ENCODE results near the gene TXNDC11. TPM values are rescaled to one million over a fixed set of nuclear protein-coding genes. Genes with fewer than 3 reads are reported as not detected.

Gene TXNDC11
- polyA plus RNA-seq, 4 donors = 47.6 to 73.4 (median 49.7) TPM

GRCh38 chr16:11686713-11687380, 55.8 kb downstream of the TXNDC11 start:
- no peaks in the 10 kb centered on the region for H3K9me3 ChIP-seq (ENCODE audit: control insufficient read depth in 2 of 2, insufficient read depth in 1 of 2, low read depth in 1 of 2, low read length in 1 of 2)
- no peak for FAIRE-seq
- no peak overlapping the region for H3K4me3 ChIP-seq (ENCODE audit: low read depth in 1 of 3, low read length in 3 of 3)
- no peak overlapping the region for H3K27ac ChIP-seq (ENCODE audit: low read depth in 1 of 3, low read length in 2 of 3)
- H3K27me3 ChIP-seq (ENCODE audit: control insufficient read depth in 3 of 3, insufficient read depth in 3 of 3, low read length in 3 of 3) = no peaks in the 10 kb centered on the region
- WGBS, 3 donors = 67 to 92% (median 75%) methylated on average over 6 of the region's 6 CpGs
- peaks cover 1 to 8% (median 3%) of the 10 kb centered on the region in 3 donors for H3K4me1 ChIP-seq (ENCODE audit: control insufficient read depth in 3 of 3, insufficient read depth in 2 of 3, low read depth in 1 of 3, low read length in 2 of 3)
- H3K36me3 ChIP-seq (ENCODE audit: control insufficient read depth in 3 of 3, insufficient read depth in 2 of 3, low read depth in 1 of 3, low read length in 3 of 3) = peaks cover 14 to 40% (median 22%) of the 10 kb centered on the region in 3 donors
- no peak for DNase-seq

GRCh38 chr16:11685844-11686618, 56.6 kb downstream of the TXNDC11 start:
- Histone ChIP-seq H3K27ac (ENCODE audit: low read depth in 1 of 3, low read length in 2 of 3) (no peak overlapping the region), H3K27me3 (ENCODE audit: control insufficient read depth in 3 of 3, insufficient read depth in 3 of 3, low read length in 3 of 3) (no peaks in the 10 kb centered on the region), H3K4me3 (ENCODE audit: low read depth in 1 of 3, low read length in 3 of 3) (no peak overlapping the region), H3K9me3 (ENCODE audit: control insufficient read depth in 2 of 2, insufficient read depth in 1 of 2, low read depth in 1 of 2, low read length in 1 of 2) (no peaks in the 10 kb centered on the region), H3K4me1 (ENCODE audit: control insufficient read depth in 3 of 3, insufficient read depth in 2 of 3, low read depth in 1 of 3, low read length in 2 of 3) (peaks cover 1 to 13% (median 5%) of the 10 kb centered on the region in 3 donors), H3K36me3 (ENCODE audit: control insufficient read depth in 3 of 3, insufficient read depth in 2 of 3, low read depth in 1 of 3, low read length in 3 of 3) (peaks cover 11 to 37% (median 18%) of the 10 kb centered on the region in 3 donors)
- DNase-seq = no peak
- no peak for FAIRE-seq
- WGBS, 3 donors = 82 to 91% (median 91%) methylated on average over 9 of the region's 9 CpGs

- Histone ChIP-seq H3K27ac (ENCODE audit: low read depth in 1 of 3, low read length in 2 of 3) (no peak overlapping the region), H3K36me3 (ENCODE audit: control insufficient read depth in 3 of 3, insufficient read depth in 2 of 3, low read depth in 1 of 3, low read length in 3 of 3) (peaks cover 8 to 44% (median 17%) of the 10 kb centered on the region in 3 donors), H3K4me3 (ENCODE audit: low read depth in 1 of 3, low read length in 3 of 3) (no peak overlapping the region), H3K9me3 (ENCODE audit: control insufficient read depth in 2 of 2, insufficient read depth in 1 of 2, low read depth in 1 of 2, low read length in 1 of 2) (no peaks in the 10 kb centered on the region), H3K27me3 (ENCODE audit: control insufficient read depth in 3 of 3, insufficient read depth in 3 of 3, low read length in 3 of 3) (no peaks in the 10 kb centered on the region), H3K4me1 (ENCODE audit: control insufficient read depth in 3 of 3, insufficient read depth in 2 of 3, low read depth in 1 of 3, low read length in 2 of 3) (peaks cover 1 to 13% (median 5%) of the 10 kb centered on the region in 3 donors)
- WGBS, 3 donors = 94 to 97% (median 95%) methylated on average over 12 of the region's 12 CpGs
- FAIRE-seq (no peak), DNase-seq (no peak)
These were observed 58.2 kb downstream of the TXNDC11 start for GRCh38 chr16:11684231-11685025.

GRCh38 chr16:11683145-11683544, 59.5 kb downstream of the TXNDC11 start:
- Histone ChIP-seq H3K27me3 (ENCODE audit: control insufficient read depth in 3 of 3, insufficient read depth in 3 of 3, low read length in 3 of 3) (no peaks in the 10 kb centered on the region), H3K36me3 (ENCODE audit: control insufficient read depth in 3 of 3, insufficient read depth in 2 of 3, low read depth in 1 of 3, low read length in 3 of 3) (peaks cover 12 to 56% (median 21%) of the 10 kb centered on the region in 3 donors), H3K9me3 (ENCODE audit: control insufficient read depth in 2 of 2, insufficient read depth in 1 of 2, low read depth in 1 of 2, low read length in 1 of 2) (no peaks in the 10 kb centered on the region), H3K27ac (ENCODE audit: low read depth in 1 of 3, low read length in 2 of 3) (peak overlapping the region in 2 of 3 donors; percentile 24 to 42), H3K4me1 (ENCODE audit: control insufficient read depth in 3 of 3, insufficient read depth in 2 of 3, low read depth in 1 of 3, low read length in 2 of 3) (peaks cover 1 to 13% (median 9%) of the 10 kb centered on the region in 3 donors), H3K4me3 (ENCODE audit: low read depth in 1 of 3, low read length in 3 of 3) (no peak overlapping the region)
- FAIRE-seq = no peak
- no peak for DNase-seq
- 77 to 81% (median 79%) methylated on average over 11 of the region's 11 CpGs for WGBS, 3 donors

GRCh38 chr16:11682655-11683096, 60.0 kb downstream of the TXNDC11 start:
- DNase-seq (no peak), FAIRE-seq (no peak)
- Histone ChIP-seq H3K27ac (ENCODE audit: low read depth in 1 of 3, low read length in 2 of 3) (peak overlapping the region; percentile 1 to 42 (median 24)), H3K36me3 (ENCODE audit: control insufficient read depth in 3 of 3, insufficient read depth in 2 of 3, low read depth in 1 of 3, low read length in 3 of 3) (peaks cover 16 to 59% (median 17%) of the 10 kb centered on the region in 3 donors), H3K9me3 (ENCODE audit: control insufficient read depth in 2 of 2, insufficient read depth in 1 of 2, low read depth in 1 of 2, low read length in 1 of 2) (no peaks in the 10 kb centered on the region), H3K4me3 (ENCODE audit: low read depth in 1 of 3, low read length in 3 of 3) (no peak overlapping the region), H3K4me1 (ENCODE audit: control insufficient read depth in 3 of 3, insufficient read depth in 2 of 3, low read depth in 1 of 3, low read length in 2 of 3) (peaks cover 4 to 13% (median 11%) of the 10 kb centered on the region in 3 donors), H3K27me3 (ENCODE audit: control insufficient read depth in 3 of 3, insufficient read depth in 3 of 3, low read length in 3 of 3) (no peaks in the 10 kb centered on the region)
- WGBS, 3 donors = 31 to 43% (median 35%) methylated on average over 5 of the region's 5 CpGs

DNA sequence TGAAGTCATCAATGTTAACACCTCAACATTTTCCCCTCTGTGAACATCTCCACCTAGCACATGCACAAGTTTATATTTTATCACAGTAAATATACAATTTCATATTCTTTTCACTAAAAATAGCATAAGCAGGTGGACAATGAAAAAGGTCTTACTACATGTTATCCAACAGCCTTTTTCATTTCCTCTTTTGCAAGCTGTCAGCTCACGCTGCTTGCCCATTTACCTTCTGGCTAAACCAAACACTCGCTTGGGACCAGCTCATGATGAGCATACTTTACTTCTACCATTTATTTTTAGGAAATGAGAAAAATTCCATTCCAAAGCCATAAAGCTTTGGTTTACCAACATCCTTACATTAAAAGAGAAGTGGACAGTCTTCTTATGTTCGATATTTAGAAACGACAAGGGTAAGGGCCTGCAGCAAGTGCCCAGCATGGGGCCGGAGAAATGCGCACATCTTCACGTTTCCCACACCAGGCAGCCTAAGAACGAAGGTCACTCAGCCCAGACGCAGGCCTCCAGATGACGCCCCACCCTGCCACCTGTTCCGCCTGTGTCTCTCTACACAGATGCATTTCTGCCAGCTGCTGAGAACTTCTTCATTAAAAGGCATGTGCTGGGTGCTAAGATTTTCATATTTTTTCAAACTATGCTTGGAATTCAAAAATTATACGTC, 60.5 kb downstream of the TXNDC11 start:
- DNase-seq (peak; percentile 63 to 80), FAIRE-seq (no peak)
- peak overlapping the region; percentile 1 to 42 (median 24) for H3K27ac ChIP-seq (ENCODE audit: low read depth in 1 of 3, low read length in 2 of 3)
- H3K4me3 ChIP-seq (ENCODE audit: low read depth in 1 of 3, low read length in 3 of 3) = no peak overlapping the region
- peaks cover 14 to 59% (median 20%) of the 10 kb centered on the region in 3 donors for H3K36me3 ChIP-seq (ENCODE audit: control insufficient read depth in 3 of 3, insufficient read depth in 2 of 3, low read depth in 1 of 3, low read length in 3 of 3)
- 20 to 58% (median 34%) methylated on average over 12 of the region's 12 CpGs for WGBS, 3 donors
- no peaks in the 10 kb centered on the region for H3K27me3 ChIP-seq (ENCODE audit: control insufficient read depth in 3 of 3, insufficient read depth in 3 of 3, low read length in 3 of 3)
- H3K9me3 ChIP-seq (ENCODE audit: control insufficient read depth in 2 of 2, insufficient read depth in 1 of 2, low read depth in 1 of 2, low read length in 1 of 2) = no peaks in the 10 kb centered on the region
- H3K4me1 ChIP-seq (ENCODE audit: control insufficient read depth in 3 of 3, insufficient read depth in 2 of 3, low read depth in 1 of 3, low read length in 2 of 3) = peaks cover 4 to 13% (median 11%) of the 10 kb centered on the region in 3 donors

DNA sequence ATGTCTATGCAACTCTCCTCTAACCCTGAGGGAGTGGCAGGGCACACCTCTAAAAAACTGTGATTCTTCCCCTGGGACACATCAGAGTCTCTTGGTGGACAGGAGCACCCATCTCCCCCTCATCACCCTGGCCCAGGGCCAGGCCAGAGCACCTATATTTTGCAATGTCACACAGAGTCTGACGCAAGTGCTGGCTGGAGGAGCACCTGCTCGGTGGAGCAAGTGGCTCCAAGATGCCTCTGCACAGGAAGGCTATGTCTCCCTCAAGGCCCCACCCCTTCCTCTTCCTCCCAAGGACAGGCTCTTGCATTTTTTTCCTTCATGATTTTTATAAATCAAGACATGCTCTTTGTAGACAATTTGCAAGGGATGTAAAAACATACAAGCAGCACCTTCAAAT, 61.1 kb downstream of the TXNDC11 start:
- Histone ChIP-seq H3K27ac (ENCODE audit: low read depth in 1 of 3, low read length in 2 of 3) (peak overlapping the region in 1 of 3 donors; percentile 29), H3K9me3 (ENCODE audit: control insufficient read depth in 2 of 2, insufficient read depth in 1 of 2, low read depth in 1 of 2, low read length in 1 of 2) (no peaks in the 10 kb centered on the region), H3K4me1 (ENCODE audit: control insufficient read depth in 3 of 3, insufficient read depth in 2 of 3, low read depth in 1 of 3, low read length in 2 of 3) (peaks cover 4 to 13% (median 11%) of the 10 kb centered on the region in 3 donors), H3K36me3 (ENCODE audit: control insufficient read depth in 3 of 3, insufficient read depth in 2 of 3, low read depth in 1 of 3, low read length in 3 of 3) (peaks cover 13 to 64% (median 22%) of the 10 kb centered on the region in 3 donors), H3K4me3 (ENCODE audit: low read depth in 1 of 3, low read length in 3 of 3) (no peak overlapping the region), H3K27me3 (ENCODE audit: control insufficient read depth in 3 of 3, insufficient read depth in 3 of 3, low read length in 3 of 3) (no peaks in the 10 kb centered on the region)
- FAIRE-seq = no peak
- DNase-seq = no peak
- WGBS, 3 donors = 13 to 30% (median 30%) methylated on average over 2 of the region's 2 CpGs
